COR-L47 (cell line): ENCODE results near the gene TMEM220.
"Not testable (repeated sequence)": the region's sequence is repeated elsewhere in the genome, so short reads cannot be mapped to it uniquely, and the experiment has no call there.

Source experiments
- DNase-seq: peaks from one replicate; lab custom pipeline; 2025; lab: John Stamatoyannopoulos, UW

The TMEM220 gene

DNA sequence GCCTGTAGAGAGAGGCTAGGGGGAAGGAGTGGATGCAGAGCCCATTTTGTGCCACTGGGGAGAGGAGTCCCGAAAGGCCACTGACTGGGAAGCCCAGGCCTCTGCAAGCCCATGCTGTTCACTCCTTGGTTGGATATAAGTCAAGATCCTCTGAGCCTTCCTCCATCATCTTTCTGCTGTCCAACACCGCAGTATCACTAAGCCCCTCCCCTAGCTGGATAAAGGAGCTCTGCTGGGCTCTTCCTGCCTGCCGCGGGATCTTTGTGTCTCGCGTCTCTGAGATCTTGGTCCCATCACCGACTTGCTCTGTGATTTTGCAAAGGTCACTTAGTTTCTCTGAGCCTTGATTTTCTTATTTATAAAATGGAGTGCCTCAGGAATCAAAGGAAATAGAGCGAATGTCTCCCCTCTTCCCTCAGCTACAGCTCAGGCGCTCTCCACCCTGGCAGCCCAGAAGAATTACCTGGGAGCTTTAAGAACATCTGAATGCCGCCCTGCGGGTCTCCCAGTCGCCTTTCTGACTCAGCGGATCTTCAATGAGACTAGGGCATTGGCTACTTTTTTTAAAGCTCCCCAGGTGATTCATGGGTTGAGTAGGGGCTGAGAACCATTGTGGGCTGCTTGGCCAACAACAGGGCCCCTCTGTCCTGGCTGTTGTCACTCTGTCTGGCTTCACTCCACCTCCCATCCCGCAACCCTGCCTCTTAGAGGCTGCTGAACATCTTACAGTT lies 25.2 kb upstream of the TMEM220 start:
- no peak for DNase-seq

DNA sequence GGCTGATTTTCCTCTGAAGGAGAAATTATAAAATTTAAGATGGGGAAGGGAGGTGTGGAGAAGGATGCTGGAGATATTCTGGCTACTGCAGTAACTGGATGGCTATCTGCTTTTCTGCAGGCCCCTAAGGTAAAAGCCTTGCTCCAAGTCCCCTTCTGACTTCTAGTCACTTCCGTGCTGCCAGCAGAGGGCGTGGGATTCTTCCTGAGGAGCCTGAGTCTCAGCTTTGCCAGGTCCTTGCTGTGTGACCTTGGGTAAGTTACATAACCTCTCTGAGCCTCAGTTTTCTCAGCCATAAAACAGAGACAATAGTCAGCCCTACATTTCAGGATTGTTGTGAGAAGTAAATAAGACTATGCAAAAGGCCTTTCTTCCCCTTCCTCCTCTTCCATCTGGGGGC lies 24.3 kb upstream of the TMEM220 start:
- DNase-seq = no peak

DNA sequence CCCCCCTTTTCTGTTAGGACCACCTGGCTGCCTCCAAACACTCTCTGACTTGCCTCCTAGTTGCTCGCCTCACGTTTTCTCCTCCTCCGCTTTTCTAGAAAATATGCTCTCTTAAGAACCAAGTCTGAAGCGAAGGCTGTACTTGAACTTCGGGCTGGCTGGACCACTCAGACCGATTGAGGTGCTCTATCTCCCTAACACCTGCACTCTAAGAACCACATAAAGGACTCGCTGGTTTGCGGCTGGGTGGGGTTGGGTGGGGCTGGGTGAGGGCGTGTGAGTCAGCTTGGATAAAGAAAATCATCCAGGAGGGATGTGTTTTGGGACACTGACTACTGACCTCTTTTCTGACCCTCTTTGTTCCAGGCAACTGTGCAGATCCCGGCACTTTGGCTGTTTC lies 22.9 kb upstream of the TMEM220 start:
- DNase-seq = no peak

DNA sequence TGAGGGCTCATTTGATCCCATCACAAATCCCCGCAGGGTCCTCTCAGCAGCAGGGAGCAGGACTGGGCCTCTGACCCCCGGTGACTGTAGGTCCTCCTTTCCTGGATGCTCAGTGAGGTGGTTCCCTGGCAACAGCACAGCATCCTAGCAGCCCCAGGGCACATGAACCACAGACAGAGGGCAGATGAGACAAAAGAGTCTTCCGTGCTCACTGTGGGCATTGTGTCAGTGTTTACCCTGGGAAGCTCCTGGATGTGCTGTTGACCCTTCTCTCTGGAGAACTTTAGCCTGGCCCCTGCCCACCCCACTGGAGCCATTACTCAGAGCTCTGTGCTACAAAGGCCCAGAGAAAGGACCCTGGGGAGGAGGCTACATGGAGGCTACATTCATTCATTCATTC lies 21.7 kb upstream of the TMEM220 start:
- no peak for DNase-seq

DNA sequence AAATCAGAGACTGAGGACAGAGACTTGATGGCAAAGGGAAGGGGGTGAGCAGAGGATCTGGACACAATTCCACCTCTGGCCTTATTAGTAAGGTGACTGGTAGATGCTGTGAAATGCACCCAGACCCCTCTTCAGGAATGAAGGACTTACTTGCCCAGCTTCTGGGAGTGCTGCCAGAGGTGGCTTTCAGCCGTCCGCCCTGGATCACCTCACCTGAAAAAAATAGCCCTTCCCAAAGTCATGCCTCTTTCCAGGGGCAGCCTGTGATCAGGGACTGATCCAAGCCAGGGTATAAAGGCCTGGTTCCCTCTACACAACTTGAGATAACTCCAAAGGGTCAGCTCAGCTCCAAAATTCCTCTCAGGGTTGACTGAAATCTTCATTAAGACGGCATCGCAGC lies 20.4 kb upstream of the TMEM220 start:
- no peak for DNase-seq

DNA sequence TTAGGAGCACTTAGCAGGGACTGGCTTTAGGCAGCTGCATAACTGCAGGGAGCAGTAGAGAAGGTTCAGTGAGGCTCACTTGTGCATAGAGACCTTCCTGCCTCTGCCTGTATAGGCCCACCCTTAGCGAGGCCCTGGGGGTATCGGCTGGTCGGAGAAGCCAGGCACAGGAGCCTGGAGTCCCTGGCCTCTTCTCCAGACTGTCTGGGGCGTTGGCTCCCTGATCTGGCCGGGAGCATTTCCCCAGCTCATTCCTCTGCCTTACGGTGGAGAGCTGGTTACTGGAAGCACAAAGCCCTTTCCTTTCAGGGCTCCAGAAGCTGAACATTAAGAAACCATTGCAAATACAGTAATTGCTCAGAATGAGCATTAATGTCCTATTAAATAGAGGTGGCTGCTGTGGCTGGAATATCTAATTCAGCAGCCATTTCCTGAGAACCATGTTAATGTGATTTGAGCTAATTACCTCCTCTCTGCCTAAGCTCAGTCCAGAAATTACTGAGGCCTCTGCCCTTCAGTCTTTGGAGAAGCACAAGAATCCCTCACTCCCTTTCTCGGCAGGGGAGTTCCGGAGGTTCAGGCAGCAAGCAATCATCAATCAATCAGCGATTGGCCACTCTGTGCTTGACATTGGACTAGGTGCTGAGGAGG lies 18.8 kb upstream of the TMEM220 start:
- no peak for DNase-seq

DNA sequence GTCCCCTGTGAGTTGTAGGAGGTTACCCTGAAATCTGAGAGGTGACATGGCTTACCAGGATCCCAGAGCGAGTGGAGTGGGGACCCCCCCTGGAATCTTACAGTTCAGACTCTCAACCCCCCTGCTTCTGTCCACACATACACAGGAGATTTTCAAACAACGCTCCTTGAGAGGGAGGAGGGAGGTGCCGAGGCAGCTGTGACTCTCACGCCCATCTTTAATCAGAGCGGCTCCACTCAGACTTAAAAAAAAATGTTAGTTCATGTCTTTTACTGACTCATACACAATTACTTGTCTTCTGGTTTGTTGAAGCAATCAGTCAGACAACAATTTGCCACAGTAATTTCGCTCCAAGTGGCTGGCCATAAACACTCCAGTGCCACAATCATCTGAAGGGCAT lies 15.4 kb upstream of the TMEM220 start:
- no peak for DNase-seq

DNA sequence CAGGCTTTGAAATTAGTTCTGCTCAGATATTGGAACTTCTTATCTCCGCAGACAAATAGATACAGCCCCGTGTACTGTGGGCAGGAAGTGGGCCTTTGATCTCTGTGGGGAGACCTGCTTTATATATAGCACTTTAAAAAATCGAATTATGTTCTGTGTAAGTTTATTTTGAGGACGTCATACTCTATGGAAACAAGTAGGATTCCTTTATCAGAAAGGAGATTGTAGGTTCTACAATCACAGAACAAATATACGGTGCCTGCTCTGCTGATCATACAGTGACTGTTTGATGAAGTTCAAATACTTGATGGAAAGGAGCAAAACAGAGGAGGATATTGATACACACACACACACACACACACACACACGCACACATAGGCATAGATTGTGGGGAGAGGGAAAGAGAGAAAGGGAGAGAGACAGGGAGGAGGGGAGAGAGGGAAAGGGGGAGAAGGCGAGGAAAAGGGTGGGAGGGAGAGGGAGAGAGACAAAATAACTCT lies 14.7 kb upstream of the TMEM220 start:
- DNase-seq = no peak

DNA sequence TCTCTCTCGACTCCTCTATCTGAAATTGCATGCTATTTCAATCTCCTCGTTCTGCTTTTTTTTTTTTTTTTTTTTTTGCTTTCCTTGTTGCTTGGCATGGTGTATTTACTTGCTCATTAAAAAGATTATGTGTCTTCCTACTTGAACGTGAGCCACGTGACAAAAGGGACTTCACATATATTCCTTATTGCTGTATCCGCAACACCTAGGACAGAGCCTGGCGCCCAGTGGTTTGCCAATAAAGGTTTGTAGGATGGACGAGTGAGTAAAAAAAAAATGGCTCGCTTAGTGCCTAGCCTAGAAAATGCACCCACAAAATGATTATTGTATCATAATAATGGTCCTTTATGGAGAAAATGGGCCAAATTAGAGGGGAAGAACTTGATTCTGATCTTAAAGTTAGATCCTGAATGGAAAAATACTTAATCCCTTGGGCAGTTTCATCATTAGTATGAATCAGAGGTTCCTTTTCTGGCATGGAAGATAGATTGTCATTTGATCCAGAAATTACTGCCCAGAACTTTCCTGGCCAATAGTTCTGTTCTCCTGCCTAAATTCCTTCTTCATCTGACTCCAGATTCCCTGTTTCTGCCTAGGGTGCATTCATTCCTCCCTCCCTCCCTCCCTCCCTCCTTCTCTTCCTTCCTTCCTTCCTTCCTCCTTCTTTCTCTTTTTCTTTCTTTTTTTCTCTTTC lies 13.6 kb upstream of the TMEM220 start:
- no peak for DNase-seq

DNA sequence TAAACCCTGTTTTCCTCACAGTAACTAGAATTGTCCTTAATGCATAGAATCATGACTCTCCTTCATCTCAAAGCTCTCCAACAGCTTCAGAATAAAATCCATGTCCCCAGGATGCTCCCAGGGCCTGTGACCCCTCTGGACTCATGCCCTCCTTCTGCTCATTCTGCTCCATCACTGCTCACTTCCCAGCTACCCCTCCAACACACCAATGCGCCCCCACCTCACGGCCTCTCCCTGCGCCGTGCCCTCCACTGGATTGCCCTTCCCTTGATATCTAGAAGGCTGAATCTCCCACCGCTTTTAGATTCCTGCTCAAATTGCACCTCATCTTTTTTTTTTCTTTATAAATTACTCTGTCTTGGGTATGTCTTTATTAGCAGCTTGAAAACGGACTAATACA lies 12.6 kb upstream of the TMEM220 start:
- no peak for DNase-seq

DNA sequence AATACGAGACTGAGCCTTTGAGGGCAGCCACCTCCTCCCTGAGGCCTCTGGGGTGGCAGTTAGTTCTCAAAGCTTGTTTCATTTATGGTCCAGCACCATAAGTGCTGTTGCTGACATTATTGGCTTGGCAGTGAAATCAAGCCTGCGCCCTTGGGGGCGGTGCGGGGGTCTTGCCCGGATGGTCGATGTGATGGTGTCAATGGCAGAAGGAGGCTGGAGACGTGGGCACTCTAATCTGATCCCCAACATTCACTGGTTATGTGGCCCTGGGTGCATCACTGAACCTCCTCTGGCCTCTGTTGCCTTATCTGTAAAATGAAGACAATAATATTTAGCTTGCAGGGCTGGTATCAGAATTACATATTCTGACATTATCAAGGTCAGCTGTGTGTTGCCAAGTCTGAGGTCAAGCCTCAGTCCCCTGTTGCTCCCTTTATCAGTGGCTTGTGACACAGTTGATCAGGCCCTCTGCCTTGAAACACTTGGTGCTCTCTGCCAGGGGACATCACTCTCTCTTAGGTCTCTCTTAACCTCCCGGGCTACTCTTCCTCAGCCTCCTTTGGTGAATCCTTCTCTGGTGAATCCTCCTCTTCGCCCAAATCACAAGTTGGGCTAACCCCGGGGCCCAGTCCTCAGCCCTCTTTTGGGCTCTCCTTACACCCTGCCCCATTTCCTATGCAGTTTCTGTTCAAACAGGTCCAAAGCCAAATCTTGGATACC lies 11.8 kb upstream of the TMEM220 start:
- DNase-seq = no peak

DNA sequence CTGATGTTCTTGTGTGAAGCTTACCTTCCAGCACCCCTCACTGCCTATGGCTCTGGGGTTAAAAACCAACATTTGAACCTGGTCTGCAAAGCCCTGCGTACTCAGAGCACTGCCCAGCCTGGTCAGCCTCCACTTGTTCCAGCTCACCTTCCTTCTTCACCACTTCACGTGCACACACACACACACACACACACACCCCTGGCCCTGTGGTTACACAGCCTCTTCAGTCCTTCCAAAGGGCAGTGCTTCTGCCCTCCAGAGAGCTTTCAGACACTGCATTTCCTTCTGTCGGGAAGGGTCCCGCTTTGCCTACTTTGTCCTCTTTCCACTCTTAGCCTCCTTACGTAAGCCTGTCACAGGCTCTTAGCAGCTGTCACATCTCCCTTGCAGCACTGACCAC lies 9.6 kb upstream of the TMEM220 start:
- no peak for DNase-seq

DNA sequence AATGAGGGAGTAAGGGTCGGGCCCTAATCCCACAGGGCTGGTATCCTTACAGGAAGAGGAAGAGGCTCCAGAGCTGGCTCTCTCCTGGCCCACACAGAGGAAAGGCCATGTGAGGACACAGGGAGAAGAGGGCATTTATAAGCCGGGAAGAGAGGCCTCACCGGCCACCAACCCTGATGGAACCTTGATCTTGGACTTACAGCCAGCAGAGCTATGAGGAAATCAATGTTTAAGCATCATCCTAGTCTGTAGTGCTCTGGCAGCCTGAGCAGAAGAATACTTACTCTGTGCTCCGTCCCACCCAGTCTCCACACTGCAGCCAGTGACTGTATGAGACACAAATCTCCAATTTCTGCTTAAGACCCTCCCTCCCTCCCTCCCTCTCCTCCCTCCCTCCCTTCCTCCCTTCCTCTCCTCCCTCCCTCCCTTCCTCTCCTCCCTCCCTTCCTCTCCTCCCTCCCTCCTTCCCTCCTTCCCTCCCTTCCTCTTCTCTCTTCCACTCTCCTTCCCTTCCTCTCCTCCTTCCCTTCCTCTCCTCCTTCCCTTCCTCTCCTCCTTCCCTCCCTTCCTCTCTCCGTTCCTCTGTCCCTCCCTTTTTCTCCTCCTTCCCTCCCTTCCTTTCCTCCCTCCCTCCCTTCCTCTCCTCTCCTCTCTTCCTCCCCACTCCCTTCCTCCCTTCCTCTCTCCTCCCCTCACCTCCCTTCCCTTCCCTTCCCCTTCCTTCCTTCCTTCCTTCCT lies 8.9 kb upstream of the TMEM220 start:
- DNase-seq = no peak

DNA sequence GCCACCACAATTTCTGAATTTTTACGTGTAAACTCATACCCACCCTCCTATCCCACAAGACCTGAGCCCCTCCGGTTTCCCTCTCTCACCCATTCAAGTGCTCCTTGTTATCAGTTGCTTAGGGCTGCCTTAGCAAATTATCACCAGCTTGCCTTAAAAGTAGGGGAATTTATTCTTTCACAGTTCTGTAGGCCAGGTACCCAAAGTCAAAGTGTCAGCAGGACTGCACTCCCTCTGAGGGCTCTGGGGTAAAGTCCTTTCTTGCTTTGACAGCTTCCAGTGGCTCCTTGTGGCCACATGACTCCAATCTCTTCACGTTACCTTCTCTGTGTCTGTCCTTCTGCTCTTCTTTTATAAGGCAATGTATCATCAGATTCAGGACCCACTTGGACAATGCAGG lies 7.9 kb upstream of the TMEM220 start:
- no peak for DNase-seq

DNA sequence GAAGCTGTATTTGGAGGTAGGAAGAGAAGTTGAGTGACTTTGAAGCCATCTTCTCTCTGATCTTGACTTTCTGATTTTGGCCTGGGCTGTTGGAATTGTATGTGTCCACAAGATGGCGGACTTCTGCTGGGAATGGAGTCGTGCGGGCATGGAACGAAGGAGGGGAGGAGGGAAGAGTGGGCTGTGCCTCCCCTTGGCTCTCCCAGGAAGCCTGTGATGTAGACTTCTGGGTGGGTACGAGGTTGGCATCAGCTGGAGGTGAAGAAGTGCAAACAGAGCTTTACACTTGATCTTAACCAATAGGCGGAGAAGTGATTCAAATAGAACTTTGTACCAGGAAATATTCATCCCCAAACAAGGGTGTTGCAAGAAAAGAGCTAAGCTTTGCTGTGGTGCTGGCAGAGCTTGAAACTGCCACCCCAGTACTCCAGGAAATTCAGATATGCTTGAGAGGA lies 7.4 kb upstream of the TMEM220 start:
- peak; percentile 9 for DNase-seq

DNA sequence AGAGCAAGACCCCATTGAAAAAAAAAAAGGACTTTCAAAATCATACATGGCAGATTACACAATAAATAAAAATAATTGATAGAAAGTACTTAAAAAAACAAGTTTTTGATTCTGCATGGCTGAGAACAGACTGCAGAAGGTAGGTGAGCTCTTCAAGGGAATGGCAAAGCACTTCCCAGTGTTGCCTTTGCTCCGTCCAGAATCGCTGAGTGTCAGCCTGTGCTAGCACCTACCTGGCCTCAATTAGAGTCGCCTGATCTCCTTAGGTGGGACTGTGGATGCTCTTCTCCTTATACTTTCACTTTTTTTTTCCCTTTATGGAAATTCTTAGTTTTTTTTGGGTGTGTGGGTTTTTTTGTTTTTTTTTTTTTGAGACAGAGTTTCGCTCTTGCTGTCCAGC lies 6.0 kb upstream of the TMEM220 start:
- no peak for DNase-seq

DNA sequence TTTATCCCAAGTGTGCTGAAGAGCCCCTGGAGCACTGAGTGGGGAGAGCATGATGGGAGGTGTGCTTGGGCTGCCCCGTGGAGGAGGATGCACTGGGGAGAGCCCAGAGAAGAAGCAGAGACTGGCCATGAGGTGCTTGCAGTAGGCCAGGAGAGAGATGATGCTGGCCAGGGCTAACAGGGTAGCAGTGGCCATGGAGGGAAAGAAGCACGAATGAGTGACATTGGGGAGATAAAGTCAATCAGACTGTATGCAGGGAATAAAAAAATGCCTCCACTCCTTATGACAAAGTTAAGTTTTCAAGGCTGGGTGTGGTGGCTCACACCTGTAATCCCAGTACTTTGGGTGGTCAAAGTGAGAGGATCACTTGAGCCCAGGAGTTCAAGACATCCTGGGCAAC lies 5.4 kb upstream of the TMEM220 start:
- no peak for DNase-seq

DNA sequence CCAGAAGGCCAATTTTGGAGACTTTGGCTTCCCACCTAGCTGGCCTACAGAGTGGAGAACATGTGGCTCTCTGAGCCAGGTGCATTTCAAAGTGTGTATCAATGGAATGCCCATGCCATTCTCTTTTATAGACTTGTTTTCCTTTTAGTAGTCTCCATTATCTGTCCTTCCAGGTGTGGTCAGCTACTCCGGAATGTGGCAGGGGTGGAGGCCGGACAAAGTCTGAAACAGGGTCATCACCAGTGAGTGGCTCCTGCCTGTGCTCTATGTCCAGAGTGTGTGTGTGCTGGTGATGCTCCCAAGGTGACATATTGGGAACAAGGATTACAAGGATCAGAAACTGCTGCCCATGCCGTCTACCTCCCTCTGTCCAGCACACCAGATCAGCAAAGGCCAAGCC lies 3.8 kb upstream of the TMEM220 start:
- DNase-seq = no peak

DNA sequence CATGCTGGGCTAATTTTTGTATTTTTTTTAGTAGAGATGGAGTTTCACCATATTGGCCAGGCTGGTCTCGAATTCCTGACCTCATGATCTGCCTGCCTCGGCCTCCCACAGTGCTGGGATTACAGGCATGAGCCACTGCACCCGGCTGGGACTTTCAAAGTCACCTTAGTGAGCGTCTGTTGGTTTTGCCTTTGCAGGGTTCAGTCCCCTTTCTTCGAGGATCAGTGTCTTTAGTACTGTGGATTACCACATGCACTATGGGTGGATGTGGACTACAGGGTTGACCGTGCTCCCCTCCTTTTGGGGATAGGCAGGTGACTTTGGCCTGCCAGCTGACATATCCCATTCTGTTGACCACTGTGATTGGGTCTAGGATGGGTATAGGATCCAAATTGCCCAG lies 2.3 kb upstream of the TMEM220 start:
- not testable (repeated sequence) for DNase-seq

DNA sequence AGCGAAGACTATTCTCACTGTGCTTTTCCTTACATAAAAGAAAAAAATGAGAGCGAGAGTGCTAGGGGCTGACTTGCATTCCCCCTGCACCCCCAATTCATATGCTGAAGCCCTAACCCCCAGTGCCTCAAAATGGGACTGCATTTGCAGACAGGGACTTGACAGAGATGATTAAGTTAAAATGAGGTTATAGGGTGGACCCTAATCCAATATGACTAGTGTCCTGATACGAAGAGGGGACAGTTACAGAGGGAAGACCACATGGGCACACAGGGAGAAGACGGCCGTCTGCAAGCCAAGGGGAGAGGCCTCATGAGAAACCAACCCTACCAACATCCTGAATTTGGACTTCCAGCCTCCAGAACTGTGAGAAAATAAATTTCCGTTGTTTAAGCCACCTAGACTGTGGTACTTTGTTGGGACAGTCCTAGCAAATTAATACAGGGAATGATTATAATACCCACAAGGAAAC lies 1.6 kb upstream of the TMEM220 start:
- DNase-seq = no peak

DNA sequence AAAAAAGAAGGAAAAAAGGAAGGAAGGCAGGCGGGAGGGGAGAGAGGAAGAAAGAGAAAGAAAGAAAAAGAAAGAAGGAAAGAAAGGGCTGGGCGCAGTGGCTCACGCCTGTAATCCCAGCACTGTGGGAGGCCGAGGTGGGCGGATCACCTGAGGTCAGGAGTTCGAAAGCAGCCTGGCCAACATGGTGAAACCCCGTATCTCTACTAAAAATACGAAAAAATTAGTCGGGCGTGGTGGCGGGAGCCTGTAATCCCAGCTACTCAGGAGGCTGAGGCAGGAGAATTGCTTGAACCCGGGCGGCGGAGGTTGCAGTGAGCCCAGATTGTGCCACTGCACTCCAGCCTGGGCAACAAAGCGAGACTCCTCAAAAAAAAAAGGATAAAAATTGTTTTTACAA lies 424 bp upstream of the TMEM220 start:
- DNase-seq = not testable (repeated sequence)
